Measurements from ENCODE around the gene CFAP65.

CFAP65 gene

DNA sequence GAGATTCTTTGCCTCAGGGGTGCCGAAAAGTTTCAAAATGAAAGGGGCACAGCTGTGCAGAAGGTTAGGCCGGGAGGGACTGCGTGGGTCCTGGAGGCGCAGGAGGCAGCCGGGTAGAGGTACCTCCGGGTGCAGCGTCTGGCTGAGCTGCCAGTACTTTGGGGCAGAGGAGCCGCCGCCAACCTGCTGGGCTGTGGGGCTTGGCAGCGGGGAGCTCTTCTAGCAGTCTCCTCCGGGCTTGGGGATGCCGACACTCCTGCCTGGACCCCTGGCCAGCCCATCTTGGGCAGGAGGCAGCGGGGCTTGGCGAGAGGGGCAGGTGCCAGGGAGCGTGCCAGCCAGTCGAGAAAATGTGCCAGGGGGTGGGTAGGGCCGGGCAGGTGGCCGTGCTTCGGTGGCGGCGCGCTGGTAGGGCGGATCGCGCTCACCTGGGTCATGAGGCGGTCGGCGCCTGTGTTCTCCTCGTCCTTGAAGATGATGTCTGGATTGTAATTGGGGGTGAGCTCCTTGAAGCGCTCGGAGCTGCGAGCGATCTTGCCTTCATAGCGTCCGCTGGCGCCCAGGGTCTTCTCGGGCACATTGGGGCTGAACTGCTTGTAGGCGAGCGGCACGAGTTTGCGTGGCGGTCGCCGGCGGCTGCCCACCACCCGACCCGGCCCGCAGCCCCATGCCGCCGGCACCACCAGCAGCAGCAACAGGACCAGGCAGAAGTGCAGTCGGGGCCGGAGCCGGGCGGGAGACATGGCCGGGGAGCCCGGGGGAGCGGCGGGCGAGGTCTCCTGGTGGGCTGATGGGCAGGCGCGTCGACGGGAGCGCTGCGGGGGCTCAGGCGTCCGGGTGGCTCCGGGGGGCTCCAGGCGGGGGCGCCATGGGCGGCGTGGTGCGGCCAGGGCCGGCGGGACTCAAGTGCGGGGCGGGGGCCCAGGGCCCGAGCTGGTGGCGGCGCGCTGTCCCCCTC, 18.7 kb upstream of the CFAP65 start:
- no peak for DNase-seq

- no peak for DNase-seq
These were observed 18.0 kb upstream of the CFAP65 start for GRCh38 chr2:219059375-219059724.

DNA sequence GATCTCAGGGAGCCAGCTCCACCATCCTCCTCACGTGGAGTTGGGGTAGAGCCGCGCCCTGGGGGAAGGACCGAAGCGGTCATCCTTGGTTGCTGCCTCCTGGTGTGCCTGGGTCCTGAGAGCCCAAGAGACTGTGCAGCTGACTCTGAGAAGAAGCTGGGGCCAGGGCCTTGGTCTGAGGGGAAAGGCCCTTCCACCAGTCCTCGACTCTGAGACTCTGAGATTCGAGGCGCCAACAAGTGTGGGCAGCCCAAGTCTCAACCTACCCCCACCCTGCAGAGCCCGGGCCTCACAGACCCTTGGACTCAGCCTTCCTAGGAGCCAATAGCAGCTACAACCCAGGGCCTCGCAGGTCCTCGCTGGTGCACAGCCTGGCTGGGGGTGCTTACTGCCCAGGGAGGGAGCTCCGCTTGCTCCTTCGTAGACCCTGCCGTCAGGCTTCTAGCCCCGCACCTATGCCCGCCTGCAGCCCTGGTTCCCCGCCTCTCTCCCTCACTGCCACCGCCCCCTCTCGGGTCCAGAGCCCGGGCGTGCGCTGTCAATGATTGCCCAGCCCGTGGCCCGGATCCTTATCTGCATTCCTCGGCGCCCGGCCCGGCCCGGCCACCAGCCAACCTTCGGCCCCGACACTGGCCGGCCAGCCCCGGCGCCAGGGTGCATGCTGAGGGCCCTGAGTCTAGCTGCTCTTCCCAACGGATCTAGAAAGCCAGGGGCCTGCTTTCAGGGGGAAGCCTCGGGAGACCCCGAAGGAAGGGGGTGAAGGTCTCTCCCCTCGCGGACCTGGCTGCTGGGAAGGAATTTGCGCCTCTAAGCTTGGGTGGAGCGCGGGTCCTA, 17.4 kb upstream of the CFAP65 start:
- no peak for DNase-seq

DNA sequence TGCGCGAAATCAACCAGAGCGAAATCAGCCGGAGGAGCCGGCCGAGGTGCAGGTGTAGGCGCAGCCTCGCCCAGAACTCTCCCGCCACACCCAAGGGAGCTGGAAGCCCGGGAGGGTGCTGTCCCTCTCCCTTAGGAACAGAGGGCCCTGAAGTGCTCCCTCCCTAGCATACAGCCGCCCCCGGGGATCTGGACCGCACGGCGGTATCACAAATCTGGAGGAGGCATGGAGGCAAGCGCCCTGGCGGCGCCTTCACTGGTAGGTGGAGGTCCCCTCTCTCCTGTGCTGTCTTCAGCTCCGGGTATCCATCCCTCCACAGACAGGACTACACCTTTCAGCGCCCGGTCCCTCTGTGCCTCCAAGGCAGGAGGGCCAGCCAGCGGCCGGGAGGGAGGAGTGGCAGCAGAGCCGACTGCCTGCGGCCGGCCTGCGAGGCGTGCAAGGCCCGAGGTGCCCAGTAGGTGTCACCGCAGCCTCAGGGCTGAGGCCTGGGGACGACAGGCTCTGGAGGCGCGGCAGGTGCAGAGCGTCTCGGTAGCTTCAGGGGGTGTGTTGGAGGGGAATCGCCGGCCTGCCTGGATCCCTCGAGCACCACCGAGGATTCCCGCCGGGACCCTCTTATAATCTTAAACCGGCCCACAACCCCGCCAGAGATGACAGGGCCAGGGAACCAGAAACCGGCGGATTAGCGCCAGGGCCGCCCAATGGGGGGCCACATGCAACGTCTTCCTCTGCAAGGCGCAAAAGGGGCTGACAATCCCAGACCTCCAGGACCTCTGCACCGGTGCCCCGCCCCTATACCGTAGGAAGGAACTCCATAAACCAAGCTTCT, 16.6 kb upstream of the CFAP65 start:
- DNase-seq: peak; percentile 79

- DNase-seq: no peak
These were observed 15.8 kb upstream of the CFAP65 start for GRCh38 chr2:219056896-219057708.

DNA sequence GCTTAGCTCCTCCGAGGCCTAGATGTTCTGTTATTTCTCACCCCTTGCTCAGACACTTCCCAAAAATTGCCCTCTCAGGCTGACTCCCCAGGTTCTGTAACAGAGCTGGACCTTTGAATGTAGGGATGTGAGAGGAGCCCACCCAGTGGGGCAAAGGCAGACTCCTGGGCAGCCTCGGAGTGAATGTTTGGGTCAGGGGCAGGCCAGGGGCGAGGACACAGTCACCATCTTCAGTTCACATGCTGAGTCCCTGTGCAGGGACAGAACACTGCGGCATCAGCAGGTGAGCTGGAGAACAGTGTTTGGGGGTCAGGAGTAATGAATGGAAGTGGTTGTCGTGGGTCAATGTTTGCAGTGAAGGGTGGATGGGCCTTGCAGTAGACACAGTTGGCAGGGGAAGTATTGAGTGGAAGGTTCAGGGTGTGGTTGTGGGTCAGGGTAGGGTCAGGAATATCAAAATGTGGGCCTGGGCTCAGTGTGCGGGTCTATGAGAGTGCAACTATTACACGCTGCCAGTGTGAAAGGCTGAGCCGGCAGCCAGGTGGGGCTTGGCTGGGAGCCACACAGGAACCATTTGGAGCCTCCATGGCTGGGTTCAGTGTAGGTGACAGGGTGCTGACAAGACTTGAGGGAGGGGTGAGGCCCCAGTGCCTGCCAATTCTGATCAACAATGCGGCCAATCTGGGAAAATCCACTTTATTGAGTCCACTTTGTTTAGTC, 15.0 kb upstream of the CFAP65 start:
- no peak for DNase-seq

- DNase-seq: no peak
These were observed 13.9 kb upstream of the CFAP65 start for GRCh38 chr2:219054956-219055903.

DNA sequence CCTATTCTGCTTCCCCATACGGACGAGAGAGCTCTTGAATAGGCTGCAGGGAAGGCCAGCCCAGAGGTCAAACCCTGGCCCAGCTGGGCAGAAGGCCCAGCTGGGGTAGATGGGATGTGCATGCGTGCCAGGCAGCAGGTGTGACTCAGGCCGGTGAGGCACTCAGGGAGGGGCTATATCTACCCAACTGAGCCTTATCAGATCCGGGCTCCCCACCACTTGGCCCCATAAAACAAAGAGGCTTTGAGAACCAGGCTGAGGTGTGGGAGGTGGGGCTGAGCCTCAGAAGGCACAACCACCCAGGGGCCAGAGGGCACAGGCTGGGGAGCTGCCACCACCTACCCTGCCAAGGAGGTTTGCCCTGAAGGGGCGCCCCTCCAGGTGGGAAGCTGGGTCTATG, 8.0 kb upstream of the CFAP65 start:
- DNase-seq: no peak

DNA sequence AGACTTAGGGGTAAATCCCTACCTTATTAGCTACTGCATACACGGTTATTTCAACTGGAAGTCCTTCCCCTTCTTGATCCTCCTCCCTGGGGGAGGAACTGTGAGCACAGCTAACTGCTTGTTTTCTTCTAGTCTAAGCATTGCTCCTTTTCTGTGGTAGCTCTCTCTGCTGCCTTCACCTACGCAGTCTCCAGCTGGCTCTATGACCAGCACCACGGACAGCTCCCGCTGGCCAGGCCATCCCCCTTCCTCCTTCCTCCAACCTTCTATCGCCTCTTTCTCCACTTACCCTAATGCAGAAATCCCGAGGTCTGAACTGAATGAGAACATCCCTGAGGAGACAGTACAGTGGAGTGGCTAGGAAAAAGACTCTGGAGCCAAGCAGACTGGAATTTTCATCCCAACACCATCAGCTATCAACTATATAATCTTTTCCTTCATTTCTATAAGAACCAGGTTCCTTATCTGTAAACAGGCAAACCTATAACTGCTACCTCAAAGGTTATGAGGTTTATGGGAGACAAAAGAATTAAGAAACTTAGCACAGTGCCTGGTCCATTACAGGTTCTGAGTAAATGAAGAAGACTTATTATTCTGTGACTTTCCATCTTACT, 4.7 kb upstream of the CFAP65 start:
- no peak for DNase-seq

DNA sequence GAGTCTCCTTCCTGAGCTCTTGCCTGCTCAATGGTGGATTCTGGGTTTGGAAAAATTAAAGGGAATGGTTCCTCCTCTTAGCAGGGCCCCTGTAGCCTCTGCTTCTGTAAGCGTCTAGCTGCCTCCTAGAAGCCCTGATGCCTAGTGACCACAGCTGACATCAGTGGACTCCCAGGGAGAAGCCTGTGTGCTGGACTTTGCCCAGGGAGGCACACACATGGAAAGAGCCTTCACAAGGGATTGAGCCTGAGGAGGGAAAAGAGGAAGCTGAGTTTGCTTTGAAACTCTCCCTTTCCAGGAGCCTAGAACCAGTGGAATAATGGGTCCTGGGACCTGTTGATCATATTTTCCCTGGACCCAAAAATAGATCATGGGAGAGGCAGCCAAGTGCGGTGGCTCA, 1.4 kb upstream of the CFAP65 start:
- DNase-seq: no peak

GRCh38 chr2:219042157-219042556, 841 bp upstream of the CFAP65 start:
- no peak for DNase-seq

DNA sequence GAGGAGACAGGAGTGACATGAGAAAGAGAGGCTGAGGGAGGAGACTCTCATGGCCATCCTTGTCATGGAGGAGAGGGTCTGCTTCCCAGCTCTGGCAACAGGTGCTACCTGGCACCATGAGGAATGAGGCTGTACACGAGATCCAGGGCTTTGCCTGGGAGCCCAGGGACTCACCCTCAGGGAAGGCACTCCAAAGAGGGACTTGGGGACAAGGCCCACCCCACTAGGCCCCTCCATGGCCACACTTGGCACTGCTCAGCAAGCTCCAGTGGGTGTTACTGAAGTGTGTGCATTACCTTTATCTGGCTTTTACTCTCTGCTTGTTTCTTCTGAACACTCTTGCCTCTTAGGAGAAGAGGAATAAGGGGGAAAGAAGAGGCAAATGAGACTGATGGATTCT, 2.7 kb downstream of the CFAP65 start:
- DNase-seq: no peak

GRCh38 chr2:219037783-219038499, 3.4 kb downstream of the CFAP65 start:
- no peak for DNase-seq

DNA sequence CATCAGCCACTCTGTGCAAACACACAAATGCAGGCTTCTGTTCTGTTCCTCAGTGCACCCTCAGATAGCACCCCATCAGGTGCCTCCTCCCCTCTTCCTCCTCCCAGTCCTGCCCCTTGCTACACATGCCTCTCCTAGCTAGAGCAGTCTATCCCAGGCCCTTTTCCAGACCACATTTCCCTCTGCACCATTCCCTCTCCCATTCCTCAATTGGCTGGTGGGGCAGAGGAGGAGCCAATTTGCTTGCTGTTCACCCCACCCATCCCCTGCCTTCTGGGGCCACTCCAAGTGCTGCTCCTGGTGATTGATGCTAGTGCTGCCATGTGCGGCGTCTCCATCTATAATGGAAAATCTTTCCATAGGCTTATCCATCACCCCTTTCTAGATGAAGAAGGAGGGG, 5.4 kb downstream of the CFAP65 start:
- DNase-seq: no peak

- DNase-seq: no peak
These were observed 6.5 kb downstream of the CFAP65 start for GRCh38 chr2:219034823-219035222.

DNA sequence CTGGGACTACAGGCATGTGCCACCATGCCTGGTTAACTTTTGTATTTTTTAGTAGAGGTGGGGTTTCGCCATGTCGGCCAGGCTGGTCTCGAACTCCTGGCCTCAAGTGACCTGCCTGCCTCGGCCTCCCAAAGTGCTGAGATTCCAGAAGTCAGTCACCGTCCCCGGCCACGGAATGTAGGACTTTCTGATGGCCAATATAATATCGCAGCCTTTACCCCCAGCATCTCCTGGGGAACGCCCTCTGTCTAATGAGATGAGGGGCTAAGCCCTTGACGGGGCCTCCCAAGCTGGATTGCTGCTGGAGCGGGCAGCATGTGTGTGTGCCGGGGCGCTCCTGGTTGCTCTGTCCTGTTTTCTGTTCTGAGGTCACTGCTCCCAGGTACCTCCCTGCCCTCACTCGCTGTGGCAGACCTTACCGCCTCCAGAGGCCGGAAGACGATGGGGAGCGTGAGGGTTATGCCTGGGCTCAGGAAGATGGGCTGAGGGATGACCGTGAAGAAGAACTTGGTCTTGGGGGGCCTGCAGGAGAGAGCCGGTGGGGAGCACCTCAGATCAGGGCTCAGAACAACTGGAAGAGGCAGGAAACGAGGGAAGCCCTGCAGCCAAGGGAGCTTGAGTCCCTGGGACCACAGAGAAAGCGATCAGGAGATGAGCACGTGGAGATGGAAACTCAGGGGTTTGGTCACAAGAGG, 9.1 kb downstream of the CFAP65 start:
- DNase-seq: no peak

DNA sequence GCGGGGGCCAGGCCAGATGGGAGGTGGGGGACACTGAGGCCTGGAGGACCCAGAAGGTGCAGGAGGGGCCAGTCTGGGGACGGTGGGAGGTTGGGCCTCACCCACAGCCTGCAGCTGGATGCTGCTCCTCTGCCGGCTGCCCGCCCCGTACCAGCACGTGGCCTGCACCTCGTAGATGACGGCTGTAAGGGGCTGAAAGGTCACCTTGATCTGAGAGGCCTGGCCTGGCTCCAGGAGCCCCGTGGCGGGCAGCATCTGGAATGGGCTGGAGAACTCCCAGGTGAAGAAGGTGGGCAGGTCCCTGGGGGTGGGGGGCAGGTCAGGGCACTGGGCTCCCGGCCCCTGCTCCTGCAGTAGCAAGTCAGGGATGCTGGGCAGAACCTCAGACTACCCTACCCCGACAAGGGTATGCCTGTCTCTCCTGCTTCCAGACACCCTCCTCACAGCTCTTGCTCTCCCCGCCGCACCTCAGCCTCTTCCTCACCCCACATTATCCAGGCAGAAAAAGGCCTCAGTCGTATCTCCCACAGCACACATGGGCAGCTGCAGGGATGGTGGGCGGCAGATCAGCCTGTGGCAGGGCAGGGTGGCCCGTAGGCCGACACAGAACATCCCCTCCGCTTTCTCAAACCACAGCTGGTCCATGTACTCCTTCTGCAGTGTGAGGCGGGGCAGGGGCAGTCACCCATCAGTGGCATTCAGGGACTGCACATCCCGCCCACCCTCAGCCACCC, 10.1 kb downstream of the CFAP65 start:
- DNase-seq: no peak
